ENCODE measurements around the gene ZNF577.
"Not testable (repeated sequence)": the region's sequence is repeated elsewhere in the genome, so short reads cannot be mapped to it uniquely, and the experiment has no call there.

Gene ZNF577

DNA sequence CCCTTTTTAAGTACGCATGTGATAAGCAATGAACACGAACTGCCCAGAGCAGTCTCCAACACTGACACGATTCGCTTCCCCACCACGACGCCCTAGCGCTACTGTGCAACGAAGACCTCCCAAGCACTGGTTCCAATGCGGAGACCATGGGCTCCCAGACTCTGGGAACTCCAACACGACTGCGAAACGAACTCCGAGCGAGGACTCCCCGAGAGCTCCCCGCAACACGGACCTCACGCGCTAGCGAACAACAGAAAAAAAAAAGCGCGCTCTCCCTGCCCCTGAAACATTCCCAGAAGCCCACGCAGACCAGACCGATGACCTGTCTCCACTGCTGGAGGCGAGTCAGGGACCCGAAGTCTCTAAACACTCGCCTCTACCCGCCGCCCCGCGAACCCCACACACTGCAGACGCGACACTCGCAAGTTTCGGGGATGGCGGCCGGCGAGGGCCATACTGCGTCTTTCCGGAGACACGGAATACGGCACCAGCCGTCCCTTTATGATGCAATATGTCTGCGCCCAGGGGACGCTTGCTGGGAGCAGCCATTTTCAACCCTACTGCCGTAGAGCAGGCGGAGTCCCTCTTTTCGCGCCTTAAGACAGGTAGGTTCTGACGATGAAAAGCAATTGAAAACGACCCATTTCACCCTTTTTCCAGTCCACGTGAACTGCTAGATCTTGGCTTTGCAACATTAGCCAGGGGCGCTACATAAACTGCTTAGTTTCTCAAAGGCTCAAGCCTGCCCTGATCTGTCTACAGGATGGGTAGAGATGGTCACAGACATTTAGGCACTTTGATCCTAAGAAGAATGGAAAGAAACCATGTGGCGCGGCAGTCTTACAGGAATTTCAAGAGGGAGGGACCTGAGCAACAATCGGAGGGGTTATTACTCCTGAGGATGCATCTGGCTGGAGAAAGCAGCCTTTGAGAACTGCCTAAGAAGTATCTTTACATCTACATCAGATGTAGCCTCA lies at the start of gene ZNF577:
Gene ZNF577 (minus strand): TSS at position 430 of the 977 bp plus-strand sequence. CDS start 7,569 bp downstream, outside the sequence.
- peak; percentile 90 for DNase-seq (ENCODE audit: low spot score)

DNA sequence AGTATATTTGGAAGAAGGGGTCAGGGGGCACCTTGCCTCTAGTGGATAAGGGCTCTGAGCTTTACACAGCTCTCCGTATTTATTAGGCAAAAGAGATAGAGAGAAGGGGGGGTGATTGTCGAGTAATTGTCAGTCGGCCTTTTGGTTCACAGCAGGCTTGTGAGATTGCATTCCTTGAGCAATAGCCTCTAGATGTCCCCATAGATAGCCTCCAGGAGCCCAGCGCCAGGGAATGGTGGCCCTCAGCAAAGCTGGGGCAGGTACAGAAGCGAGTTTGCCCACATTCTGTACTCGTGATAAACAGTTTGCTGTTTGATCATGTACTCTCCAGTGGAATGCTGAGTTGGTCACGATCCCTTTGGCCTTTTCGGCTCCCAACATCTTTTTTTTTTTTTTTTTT lies 44.2 kb upstream of the ZNF577 start:
- DNase-seq (ENCODE audit: low spot score) = no peak

DNA sequence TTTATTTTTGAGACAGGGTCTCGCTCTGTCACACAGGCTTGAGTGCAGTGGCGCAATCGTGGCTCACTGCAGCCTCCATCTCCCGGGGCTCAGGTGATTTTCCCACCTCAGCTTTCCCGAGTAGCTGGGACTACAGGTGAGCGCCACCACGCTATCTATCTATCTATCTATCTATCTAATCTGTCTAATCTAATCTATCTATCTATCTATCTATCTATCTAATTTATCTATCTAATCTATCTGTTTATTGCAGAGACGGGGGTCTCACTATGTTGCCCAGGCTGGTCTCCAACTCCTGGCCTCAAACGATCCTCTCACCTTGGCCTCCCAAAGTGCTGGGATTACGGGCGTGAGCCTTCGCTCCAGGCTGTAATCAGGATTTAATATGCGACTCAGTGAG lies 40.1 kb upstream of the ZNF577 start:
- DNase-seq (ENCODE audit: low spot score) = no peak

DNA sequence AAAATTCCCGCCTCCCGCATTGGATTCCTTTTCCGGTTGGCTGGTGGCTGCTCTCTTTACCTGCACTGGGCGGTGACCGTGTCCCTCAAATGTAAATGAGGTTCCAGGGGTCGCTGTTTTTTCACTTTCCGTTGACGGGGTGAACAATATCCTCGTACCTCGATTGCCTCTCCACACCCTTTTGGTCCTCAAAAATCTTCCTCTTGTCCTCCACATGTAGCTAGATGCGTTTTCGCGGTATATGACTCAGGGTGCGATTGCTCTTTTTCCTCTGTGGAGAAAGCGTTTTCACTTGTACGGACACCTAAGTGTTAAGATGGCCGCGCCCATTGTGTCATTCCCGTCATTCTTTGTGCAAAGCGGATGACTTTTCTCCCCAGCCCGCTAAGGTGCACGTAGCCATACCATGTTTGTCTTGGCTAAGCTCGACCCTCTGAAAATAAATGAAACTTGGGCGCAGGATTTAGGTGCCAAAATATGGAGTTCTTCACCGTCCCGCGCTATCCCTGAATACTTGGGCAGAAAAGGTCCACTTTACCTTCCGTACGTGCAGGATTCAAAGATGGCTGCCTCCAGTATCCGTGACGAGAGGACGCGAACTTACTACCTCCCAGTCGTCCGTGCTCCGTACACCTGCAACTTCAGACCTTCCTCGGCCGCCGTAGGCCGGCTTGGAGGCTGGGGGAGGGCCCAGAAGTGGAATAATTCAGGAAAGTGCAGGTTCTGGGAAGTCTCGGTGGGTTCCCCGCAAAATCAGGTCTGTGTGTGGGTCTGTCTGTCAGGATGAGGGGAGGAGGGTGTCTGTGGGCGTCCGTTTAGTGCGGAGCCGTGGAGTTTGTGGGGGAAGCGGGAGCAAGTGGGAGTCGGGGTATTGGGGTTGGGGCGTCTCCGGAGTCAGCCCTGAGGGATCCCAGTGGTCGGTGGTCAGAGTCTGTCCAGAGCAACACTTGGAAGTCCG lies 39.3 kb upstream of the ZNF577 start, which contains the start of gene ZNF613:
Gene ZNF613 (plus strand): TSS at position 689 of the 958 bp plus-strand sequence. CDS start 8,749 bp downstream, outside the sequence.
- peak; percentile 86 for DNase-seq (ENCODE audit: low spot score)

DNA sequence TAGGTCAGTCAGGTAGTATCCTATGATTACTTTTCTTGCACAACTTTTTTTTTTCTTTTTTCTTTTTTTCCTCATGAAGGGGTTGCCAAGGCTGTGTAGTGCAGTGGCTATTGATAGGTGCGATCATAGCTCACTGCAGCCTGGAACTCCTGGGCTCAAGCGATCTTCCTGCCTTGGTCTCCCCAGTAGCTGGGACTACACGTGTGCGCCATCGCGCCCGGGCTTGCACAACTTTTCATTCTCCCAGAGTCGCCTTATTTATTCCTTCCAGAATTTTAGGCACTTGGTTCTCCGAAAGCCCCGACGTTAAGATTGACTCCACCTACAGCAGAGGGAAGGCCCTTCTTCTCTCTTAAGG lies 38.7 kb upstream of the ZNF577 start:
- DNase-seq (ENCODE audit: low spot score) = no peak

DNA sequence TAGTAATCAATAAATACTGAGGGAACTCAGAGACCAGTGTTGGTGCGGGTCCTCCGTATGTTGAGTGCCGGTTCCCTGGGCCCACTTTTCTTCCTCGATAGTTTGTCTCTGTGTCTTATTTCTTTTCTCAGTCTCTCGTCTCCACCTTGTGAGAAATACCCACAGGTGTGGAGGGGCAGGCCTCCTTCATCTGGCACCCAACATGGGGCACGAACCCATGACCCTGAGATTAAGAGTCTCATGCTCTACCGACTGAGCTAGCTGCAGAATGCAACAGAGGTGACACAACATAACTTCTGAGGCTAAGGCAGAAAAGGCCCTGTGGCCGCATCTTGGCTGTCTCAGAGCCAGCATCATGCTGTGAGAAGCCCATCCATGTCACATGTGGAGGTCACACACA lies 34.2 kb upstream of the ZNF577 start:
- no peak for DNase-seq (ENCODE audit: low spot score)

DNA sequence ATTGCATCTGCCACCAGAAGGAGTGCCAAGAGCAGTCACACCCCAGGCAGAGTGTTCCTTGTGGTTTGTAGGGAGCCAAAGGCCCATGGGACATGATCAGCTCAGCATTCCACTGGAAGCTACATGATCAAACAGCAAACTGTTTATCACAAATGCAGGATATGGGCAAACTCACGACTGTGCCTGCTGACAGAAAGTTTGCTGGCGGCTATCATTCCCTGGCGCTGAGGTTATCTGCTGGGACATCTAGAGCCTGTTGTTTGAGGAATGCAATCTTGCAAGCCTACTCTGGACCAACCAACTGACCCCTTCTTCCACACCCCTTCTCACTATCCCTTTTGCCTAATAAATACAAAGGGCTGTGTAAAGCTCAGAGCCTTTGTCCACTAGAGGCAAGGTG lies 31.9 kb upstream of the ZNF577 start:
- DNase-seq (ENCODE audit: low spot score) = no peak

DNA sequence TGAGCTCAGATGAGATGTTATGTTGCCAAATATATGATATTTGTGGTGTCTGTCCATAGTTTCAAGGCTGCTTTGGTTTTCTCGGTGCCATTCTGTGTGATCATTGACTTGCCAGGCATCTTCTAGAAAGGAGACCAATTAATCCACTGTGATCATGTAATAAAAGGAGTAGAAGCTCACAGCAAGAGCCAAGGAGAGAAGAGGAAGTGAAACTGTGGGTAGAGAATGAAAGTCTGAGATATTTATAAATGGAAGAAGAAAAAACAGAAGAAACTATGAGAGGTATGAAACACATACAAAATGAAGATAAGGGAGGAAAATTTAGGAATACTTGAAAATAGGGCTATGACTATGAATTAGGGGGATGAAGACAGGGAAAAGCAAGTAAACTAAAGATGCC lies 28.4 kb upstream of the ZNF577 start:
- DNase-seq (ENCODE audit: low spot score) = no peak

DNA sequence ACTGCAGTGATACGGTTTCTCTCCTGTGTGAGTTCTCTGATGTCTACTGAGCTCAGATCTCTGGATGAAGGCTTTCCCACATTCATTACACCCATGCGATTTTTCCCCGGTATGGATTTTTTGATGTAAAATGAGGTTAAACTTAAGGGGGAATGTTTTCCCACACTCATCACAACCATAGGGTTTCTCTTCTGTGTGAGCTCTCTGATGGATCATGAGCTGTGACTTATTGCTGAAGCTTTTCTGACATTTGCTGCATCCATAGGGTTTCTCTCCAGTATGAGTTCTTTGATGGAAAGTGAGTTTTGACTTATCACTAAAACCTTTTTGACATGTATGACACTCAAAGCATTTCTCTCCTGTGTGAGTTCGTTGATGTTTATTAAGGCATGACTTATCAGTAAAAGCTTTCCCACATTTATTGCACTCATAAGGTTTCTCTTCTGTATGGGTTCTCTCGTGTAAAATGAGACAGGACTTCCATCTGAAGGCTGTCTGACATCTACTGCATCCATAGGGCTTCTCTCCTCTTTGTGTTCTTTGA lies 27.6 kb upstream of the ZNF577 start:
- DNase-seq (ENCODE audit: low spot score) = no peak

DNA sequence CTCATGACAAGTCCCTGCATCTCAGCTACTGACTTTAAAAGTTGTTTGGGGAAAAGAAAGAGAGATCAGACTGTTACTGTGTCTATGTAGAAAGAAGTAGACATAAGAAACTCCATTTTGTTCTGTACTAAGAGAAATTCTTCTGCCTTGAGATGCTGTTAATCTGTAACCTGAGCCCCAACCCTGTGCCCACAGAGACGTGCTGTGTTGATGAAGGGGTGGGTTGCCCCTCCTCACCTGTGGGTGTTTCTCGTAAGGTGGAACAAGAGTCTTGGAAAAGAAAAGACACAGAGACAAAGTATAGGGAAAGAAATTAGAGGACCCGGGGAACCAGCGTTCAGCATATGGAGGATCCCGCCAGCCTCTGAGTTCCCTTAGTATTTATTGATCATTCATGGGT lies 20.2 kb upstream of the ZNF577 start:
- not testable (repeated sequence) for DNase-seq (ENCODE audit: low spot score)

DNA sequence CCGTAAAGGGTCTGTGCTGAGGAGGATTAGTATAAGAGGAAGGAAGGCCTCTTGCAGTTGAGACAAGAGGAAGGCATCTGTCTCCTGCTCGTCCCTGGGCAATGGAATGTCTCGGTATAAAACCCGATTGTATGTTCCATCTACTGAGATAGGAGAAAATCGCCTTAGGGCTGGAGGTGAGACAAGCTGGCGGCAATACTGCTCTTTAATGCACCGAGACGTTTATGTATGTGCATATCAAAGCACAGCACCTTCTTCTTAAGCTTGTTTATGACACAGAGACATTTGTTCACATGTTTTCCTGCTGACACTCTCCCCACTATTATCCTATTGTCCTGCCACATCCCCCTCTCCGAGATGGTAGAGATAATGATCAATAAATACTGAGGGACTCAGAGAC lies 18.4 kb upstream of the ZNF577 start:
- DNase-seq (ENCODE audit: low spot score) = not testable (repeated sequence)

DNA sequence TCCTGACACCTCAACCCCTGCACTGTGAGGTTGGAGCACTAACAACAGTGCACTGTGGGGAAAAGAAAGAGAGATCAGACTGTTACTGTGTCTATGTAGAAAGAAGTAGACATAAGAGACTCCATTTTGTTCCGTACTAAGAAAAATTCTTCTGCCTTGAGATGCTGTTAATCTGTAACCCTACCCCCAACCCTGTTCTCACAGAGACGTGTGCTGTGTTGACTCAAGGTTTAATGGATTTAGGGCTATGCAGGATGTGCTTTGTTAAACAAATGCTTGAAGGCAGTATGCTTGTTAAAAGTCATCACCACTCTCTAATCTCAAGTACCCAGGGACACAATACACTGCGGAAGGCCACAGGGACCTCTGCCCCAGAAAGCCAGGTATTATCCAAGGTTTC lies 17.9 kb upstream of the ZNF577 start:
- DNase-seq (ENCODE audit: low spot score) = not testable (repeated sequence)

DNA sequence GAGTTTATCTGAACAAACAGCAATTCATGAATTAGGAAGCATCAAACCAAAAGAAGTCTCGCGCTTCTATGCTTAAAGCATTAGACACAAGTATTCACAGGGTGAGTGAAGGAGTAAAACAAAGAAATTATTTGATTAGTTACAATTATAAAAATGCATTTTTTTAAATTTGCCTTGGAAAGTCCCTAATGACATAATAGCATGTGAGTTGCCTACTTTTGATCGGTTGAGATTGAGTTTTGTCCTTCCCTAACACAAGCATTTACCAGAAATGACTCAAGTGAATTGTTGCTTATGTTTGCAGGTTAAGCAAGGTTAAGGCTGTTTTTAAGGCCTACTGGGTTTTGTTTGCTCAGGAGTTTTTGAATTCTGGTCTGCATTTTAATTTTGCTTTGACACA lies 17.5 kb upstream of the ZNF577 start:
- no peak for DNase-seq (ENCODE audit: low spot score)

DNA sequence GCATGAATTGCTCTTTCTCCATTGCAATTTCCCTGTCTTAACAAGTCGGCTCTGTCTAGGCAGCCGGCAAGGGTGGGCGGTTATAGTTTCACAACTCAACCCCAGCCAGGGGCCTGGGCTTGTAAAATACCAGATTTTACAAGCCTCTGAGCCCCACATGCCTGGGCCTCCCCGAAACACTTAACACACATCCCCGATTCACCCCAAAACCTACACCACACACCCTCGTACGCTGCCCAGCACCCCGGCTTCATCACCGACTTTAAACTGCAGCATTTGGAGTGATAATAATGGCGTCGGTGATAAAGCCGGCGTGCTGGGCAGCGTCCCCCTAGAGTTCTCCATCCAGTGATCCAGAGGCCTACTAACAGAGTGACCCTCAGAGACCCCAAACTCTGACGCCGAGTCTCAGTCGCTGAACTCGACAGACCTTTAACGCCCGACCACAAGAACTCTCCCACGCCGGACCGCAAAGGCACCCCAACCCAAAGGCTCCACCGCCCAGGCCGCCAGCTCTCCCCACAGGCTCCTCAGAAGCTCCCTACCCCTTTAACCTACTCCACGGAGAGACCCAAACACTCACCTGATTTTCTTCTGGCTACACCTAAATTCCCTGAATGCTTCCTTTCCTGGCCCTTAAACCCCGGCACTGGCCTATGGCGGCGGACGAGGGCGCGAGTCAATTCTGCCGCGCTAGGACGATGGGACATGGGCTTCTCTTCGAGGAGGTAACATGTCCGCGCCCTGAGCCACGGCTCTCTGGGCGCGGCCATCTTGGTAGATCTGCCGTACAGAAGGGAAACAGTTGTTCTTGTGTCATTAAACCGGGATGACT lies 16.8 kb upstream of the ZNF577 start, which contains the start of gene ZNF649:
Gene ZNF649 (minus strand): TSS at position 687 of the 835 bp plus-strand sequence. CDS start 4,910 bp downstream, outside the sequence.
- peak; percentile 89 for DNase-seq (ENCODE audit: low spot score)

DNA sequence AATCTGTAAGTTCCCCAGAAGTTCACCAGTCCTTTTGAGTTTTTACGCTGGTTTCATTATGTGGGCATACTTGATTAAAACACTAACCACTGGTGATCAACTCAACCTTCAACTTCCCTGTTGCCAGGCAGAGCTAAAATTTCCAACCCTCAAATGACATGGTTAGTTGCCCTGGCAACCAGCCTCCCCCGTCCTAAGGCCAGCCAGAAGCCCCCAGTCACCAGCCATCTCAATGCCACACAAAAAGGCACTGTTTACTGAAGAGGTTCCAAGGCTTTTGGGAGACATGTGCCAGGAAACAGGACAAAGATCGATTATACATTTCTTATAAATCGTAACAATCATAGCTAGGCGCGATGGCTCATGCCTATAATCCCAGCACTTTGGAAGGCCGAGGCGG lies 15.4 kb upstream of the ZNF577 start:
- DNase-seq (ENCODE audit: low spot score) = no peak

DNA sequence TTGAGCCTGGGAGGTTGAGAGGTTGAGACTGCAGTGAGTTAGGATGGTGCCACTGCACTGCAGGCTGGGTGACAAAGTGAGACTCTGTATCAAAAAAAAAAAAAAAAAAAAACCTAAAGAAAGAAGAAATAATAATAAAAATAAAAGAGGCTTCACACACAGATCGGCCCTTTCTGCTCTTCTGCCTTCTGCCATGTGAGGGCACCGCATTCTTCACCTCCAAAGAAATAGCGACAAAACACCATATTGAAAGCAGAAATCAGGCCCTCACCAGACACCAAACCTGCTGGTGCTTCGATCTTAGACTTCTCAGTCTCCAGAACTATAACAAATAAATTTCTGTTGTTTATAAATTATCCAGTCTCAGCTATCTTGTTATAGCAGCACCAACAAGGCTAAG lies 14.1 kb upstream of the ZNF577 start:
- no peak for DNase-seq (ENCODE audit: low spot score)

DNA sequence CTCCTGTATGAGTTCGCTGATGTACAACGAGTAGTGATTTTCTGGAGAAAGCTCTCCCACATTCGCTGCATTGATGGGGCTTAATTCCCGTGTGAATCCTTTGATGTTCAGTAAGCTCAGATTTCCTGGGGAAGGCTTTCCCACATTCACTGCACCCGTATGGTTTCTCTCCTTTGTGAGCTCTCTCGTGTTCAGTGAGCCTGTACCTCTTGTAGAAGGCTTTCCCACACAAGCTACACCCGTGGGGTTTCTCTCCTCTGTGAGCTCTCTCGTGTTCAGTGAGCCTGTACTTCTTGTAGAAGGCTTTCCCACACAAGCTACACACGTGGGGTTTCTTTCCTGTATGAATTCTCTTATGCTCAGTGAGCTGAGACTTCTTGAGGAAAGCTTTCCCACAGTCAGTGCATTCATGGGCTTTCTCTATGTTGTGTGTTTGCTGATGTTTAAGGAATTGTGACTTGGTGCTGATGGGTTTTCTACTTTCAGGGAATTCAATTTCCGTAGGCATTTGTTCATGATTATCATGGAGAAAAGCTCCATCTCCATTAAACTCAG lies 3.5 kb upstream of the ZNF577 start:
- DNase-seq (ENCODE audit: low spot score) = no peak

DNA sequence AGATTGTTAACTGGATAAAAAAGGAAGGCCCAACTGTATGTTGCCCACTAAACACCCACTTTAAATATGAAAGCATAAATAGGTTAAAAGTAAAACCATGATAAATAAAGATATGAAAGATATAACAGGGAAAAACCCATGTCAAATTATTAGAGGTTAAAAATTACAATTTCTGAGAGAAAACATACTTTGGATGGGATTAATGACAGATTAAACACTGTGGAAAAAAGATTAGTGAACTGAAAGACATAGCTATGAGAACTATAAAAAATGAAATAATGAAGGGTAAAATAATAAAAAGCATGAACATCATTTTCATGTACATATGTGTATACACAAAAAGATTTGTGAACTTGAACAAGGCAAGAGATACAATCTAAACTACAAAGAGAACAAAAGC lies 2.2 kb upstream of the ZNF577 start:
- DNase-seq (ENCODE audit: low spot score) = no peak

DNA sequence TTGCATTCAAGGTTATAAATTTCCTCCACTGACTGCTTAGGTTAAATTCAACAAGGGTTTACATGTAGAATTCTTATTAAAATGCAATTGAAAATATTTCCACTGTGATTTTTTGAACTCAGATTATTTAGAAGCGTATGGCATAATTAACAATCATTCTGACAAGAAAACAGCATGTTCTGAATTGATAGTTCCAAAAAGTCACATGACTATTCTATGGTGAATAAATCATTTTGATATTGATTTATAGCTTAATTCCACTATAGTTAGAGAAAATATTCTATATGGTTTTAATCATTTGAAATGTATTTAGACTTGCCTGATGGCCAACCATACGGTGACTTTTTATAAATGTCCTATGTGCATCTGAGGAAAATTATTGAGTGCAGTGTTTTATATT lies 3.0 kb downstream of the ZNF577 start:
- no peak for DNase-seq (ENCODE audit: low spot score)

DNA sequence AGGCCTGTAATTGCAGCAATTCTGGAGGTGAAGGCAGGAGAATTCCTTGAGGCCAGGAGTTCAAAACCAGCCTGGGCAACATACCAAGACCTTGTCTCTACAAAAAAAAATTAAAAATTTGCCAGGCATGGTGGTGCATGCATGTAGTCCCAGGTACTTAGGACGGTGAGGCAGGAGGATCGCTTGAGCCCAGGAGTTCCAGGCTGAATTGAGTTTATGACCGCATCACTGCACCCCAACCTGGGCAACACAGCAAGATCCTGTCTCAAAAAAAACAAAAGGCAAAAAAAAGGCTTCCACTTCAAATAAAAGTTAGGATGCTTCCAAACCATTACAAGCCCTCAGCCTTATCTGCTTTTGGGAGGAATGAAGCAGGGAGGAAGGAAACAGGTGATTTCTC lies 5.2 kb downstream of the ZNF577 start:
- no peak for DNase-seq (ENCODE audit: low spot score)

DNA sequence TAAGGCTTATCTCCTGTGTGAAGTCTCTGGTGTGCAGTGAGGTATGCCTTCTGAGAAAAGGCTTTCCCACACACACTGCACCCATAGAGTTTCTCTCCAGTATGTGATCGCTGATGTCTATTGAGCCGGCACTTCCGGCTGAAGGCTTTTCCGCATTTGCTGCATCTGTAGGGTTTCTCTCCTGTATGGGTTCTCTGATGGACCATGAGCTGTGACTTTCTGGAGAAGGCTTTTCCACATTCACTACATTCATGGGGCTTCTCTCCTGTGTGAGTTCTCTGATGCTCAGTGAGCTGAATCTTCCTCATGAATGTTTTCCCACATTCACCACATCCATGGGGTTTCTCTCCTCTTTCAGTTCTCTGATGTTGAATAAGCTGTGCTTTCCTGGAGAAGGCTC lies 14.7 kb downstream of the ZNF577 start:
- DNase-seq (ENCODE audit: low spot score) = no peak

Data from AG08396 (cell line).